SKM-1 treated with dmso at 0.1 percent for 144 hours (cell line): Measurements from ENCODE around the gene PISD.

Experiments
- DNase-seq: peaks from one replicate; lab custom pipeline; 2025; ENCODE audit not compliant: unreplicated experiment; lab: John Stamatoyannopoulos, UW

The PISD gene

DNA sequence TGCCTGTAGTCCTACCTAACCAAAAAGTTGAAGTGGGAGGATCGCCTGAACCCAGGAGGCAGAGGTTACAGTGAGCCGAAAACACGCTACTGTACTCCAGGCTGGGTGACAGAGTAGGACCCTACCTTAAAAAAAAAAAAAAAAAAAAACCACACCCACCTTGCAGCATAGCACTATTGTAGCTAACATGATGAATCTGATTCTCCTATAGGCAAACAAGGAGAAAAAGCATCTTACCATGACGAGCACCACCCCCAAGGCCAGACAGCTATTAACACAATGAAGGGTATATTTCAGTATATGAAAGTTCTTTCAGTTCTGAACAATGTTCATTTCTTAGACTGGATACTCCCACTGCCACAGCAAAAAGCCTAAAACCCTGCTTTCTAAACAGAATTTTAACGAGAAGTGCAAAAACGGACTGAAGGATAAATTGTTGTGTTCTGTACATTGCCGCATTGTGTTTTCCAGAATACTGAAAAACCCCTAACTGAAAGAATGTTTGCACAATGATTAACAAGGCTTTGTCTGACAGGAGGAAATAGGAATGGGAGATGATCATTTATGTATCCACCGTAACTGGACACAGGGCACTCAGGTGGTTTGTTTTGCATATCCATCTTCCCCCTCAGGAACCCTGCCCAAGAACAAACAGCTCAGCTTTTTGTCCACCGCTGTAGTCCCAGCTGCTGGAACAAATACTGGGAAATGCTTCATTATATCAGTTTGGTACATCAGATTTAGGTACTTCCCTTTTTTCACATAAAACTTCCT lies 8.9 kb downstream of the PISD start:
- no peak for DNase-seq

GRCh38 chr22:31652088-31652487 lies 9.9 kb downstream of the PISD start:
- DNase-seq: no peak

GRCh38 chr22:31651664-31652063 lies 10.4 kb downstream of the PISD start:
- DNase-seq: no peak

- DNase-seq: no peak
Observed at GRCh38 chr22:31650391-31650790, 11.6 kb downstream of the PISD start.

DNA sequence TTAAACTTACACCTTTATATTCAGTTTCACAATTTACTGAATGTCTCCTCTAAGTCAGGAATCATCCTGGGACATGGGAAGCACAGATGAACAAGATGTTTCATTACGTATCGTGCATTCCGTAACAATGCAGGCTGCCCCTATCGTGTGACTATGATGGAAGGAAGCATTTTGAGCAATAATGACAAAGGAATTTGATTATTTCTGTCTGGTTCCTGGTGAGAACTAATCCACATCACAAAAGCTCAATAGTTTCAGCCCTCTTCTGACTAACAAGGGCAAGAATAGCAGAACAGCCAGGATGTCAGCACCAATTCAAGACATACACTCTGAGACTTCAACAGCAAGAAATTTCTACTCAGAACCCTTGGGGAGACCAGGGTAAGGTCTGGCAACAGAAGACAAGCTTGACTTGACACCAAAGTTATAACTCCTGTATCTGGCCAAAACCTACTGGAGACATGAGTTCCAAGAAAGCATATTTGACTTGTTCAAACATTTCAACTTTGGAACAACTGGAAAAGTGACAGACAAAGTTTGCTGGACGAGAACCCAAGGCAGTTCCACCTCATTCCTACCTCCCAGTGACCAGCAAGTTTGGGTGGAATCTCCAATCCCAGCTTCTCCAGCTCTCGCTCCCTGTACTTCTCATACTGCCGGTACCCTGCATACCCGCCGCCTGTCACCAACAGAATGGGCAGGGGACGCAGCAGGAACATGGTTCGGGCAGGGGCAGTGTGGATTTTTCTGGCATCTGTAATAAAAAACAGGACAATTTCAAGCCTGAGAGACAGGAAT lies 14.3 kb downstream of the PISD start:
- no peak for DNase-seq

DNA sequence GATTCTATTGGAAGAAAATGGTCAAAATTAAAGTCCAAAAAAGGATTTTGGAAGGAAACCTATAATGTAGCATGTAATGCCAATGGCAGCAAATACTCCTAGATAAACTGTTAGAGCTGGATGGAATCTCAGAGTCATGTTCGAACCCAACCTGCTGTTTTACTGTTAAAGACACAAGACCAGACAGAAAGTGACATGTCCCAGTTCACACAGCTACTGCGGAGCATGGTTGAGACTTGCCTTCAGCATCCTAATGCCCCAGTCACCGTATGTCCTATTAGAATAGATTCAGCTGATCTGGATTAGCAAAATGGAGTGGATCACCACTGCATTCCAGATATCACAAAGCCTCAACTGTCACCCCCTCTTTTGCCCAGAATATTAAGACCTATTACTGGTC lies 14.9 kb downstream of the PISD start:
- DNase-seq: no peak

DNA sequence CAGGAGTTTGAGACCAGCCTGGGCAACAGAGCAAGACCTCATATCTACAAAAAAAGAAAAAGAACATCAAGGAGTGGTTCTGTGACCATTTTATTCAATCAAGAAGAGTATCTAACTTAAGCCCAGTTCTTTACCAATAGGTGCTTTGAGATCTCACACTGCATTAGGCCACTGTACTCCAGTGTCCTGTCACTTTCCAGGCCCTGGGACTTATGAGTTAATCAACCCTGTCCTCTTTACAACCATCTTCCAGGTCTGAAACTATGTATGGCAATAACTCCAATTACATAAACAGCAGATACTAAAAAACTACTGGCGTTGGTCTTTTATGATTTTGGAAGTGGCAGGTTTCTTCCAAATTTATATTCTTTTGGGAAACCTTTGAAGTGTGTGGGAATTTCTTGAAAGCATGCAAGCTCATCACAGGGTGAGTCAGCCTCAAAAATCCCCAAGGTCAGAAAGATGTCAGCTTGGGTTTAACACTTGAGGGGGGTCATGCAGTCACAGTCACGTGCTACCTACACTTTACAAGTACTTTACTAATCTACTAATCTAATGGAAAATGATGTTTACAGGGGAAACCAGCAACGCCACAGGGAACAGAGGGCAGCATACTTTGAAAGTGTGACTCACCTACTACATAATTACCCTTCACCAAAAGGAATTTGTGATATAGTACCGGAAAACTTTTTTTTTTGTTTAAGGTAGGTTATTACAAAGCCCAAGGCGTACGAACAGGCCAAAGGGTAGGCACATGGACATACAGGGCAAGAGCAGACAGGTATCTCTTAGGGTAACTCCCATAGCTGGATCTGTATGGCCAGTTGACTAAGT lies 15.6 kb downstream of the PISD start:
- DNase-seq: no peak

- no peak for DNase-seq
Observed at GRCh38 chr22:31639436-31640039, 22.5 kb downstream of the PISD start.

- peak; percentile 93 for DNase-seq
Observed at GRCh38 chr22:31637891-31638618, 24.0 kb downstream of the PISD start.

DNA sequence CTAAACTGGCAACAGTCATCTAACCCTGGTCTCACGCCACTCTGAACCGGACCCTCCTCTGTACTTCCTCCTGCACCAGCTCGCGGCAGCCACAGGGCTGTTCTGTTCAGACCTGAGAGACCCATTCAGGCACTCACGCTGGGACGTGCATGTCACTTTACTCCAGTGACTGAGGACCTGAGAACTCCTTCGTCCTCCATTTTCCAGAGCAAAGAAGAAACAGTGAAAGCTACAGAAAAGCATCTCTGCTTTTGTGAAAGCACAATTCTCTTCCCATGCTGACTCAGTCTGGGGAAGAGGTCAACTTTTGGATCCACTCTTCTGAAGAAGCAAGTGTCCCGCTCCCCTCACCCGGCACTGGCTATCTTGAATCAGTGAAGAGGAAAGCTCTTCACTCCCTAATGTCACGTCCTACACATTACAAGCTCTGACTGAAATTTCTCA lies 24.5 kb downstream of the PISD start:
- DNase-seq: peak; percentile 80

DNA sequence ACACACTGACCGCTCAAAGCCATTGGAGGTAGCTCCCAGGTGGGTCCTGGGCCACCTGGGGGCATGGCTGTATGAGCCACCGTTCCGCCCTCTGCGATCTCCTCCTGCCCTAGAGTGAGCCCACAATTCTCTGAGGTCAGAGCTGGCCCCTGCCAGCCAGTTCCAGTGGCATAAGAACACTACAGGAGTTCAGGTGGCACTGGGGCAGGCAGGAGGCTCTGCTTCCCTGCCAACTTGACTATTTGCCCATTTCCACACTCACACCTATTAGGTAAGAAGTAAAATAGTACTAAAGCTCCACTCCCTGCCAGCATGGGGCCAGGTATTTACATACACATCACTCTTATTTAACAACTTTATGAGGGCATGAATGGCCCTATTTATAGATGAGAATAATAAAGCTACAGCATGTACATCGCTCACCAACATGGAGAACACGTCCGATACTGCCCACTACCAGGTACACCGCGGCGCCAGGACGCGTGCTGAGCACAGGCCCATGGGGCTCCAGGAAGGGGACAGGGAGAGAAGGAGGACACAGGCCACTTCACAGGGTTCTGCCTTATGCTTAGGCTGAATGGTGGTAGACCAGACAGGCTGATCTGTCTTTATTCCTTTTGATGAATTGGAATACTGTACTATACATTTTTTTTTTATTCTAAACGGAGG lies 26.2 kb downstream of the PISD start:
- DNase-seq: no peak

DNA sequence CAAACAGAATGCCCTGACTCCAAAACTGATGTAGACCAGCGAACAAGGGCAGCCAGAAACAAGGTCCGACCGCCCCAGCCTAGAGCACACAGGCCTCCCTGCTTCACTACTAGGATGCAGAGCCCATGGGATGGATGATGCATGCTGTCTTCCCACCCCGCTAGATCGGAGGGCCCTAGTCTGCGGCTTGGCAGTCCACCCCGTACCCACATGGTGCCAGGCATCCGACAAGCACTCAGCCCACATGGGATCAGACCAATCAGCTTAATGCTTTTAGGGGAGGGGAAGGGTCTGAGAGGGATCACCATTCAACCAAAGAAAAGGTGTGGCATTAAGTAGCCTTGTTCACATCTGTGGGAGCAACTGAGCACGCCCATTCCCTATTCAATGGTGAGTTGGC lies 30.6 kb downstream of the PISD start:
- no peak for DNase-seq

DNA sequence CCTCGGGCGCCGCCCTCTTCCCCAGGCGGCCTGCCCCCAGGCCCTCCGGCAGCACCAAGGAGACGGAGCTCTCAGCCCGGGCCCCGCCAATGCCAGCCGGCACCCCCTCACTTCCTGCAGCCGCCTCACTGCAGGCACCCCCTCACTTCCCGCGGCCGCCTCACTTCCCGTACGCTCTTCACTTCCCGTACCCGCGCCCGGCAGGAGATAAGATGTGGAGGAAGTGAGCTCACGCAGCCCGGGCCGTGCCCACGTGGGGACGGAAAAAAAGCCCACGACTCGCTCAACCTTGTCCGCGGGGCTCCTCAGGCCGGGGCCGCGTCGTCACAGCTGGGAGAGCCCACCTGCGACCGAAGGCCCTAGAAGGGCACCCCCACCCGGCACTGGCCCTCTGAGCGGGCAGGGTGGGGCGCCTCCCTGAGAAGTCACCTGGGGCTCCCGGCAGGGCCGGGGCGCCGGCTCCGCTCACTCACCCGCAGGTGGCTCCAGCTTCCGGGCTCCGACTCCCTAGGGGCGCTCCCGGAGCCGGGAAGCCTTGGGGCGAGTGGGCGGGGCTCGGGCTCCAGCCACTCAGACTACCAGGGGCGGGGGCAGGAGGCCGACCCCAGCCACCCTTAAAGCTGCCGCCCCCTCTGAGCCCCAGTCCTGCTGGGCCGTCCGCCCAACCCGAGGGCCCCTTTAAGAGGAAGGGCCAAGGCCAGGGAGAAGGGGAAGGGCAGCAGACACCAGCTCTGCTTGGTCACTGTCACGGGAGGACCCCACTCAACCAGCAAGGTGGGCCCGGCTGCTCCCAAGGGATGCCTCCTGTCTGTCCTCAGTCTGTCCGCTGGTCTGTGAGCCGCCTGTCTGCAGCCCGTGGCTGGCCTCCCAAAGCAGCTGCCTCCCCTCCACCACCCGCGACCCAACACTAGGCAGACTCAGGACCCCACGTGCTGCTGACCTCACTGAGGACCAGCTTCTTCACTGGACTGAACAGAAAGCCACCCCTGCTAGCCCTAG lies 31.4 kb downstream of the PISD start:
- peak; percentile 89 for DNase-seq

DNA sequence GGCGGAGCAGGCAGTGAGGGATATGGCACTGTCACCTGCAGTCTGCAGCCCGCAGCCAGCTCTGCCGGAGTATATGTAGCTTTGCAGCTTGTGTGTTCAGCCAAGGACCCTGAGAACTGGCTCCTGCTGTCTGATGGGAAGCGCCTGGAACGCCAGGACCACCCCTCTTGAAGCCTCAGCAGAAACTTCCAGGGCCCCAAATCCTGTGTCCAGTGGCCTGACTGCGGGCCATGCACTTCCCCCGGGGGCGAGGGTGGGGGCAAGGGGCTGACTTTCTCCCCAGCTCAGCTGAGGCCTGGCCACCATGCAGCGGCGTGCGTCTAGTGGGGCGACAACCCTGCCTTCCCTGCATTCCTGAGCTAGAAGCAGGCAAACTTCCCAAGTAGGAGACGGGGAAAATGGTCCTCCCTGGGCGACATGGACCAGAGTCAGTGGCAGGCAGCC lies 32.3 kb downstream of the PISD start:
- no peak for DNase-seq

DNA sequence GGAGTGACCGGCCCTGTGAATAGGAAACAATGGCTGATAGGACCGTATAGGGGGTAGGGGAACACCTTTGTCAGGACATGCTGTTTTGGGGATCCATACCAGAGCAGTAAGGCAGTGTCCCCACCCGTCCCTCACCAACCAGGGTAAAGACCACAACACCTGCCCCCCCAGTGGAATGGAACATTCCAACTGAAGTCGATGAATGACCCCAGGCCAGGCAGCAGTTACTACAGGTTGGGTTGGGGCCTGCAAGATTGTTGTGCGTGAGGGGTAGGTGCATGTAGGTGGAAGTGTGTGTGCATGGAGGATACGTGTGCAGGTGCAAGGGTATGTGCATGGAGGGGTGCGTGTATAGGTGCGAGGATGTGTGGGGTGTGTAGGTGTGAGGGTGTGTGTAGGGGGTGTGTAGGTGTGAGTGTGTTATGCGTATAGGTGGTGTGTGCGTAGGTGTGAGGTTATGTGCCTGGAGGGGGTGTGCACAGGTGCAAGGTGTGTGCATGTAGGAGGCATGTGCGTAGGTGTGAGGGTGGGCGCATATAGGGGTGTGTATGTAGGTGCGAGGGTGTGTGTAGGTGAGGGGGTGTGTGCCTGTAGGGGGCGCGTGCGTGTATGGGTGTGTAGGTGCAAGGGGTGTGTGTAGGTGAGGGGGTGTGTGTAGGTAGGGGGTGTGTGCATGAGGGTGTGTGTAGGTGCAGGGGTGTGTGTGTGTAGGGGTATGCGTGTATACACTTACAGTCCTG lies 32.9 kb downstream of the PISD start:
- no peak for DNase-seq

DNA sequence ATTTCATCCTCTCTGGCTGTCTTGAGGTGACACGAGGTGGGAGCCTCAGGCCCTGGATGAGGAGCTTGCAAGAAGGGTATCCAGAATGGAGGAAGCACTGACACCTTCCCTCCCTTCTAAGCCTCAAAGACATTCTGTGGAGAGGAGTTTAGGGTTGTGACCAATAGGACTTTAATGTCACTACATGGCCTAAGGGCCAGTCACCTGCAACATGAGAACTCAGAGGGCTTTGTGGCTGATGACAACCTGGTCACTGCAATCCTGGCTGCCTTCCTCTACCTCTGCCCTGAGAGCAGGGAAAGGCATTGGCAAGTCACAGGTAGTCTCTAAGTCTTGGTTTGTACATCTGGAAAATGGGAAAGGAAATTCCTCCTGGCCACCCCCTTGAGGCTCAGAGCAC lies 33.7 kb downstream of the PISD start:
- DNase-seq: no peak

DNA sequence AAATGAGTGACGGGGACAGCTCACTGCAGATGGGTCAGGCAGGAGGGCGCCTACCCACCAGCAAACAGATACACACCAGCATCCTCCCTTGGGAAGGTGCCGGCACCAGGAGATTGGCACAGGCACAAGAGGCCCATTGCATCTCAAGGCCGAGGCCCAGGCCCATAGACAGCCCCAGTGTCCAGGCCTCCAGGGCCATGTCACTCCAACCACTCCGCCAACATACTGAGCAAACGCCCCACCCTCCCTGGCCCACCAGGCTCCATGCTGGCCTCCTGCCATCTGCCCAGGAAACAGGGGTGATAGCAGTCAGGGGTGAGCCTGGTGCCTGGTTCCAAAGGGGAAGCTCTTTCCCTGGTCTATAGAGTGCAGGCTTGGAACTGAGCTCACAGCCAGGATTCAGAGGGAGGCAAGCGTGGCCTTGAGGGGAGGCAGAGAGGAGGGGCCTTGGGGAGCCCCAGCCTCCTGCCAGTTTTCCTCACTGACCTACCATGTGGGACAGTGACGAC lies 34.7 kb downstream of the PISD start:
- DNase-seq: no peak
